PC-9 (cell line): ENCODE measurements around the gene MKKS. TPM values are rescaled to one million over a fixed set of nuclear protein-coding genes. Genes with fewer than 3 reads are reported as not detected.
"Not testable (repeated sequence)": the region's sequence is repeated elsewhere in the genome, so short reads cannot be mapped to it uniquely, and the experiment has no call there.

Experiments
- BruUV-seq: library from RNA; stranded (reverse); fragments of 400-500 nt; replicated peaks from 2 replicates; lab custom pipeline; 2021; lab: Mats Ljungman, UMichigan
- CTCF ChIA-PET: fragments of 300-600 bp; sonication (Branson Sonifier 250); formaldehyde crosslinking; loops from one replicate; lab custom pipeline; 2022; ENCODE audit warnings: antibody characterized with exemption; lab: Charles Lee
- POLR2A ChIA-PET: fragments of 300-600 bp; sonication (Branson Sonifier 250); formaldehyde crosslinking; loops from one replicate; lab custom pipeline; 2022; ENCODE audit warnings: antibody characterized with exemption; ENCODE audit not compliant: unreplicated experiment; lab: Charles Lee
- DNase-seq, 2 experiments: peaks; one replicate each; pipeline versions ENCODE4 v3.0.0 to v3.0.0-alpha.2; 2015 to 2022; ENCODE audit warnings: mixed read lengths in 1 of 2
- H2AFZ ChIP-seq: fragments of 200-600 bp; sonication (generic); 2 replicates; pipeline ENCODE4 v1.8.1; 2017; ENCODE audit warnings: antibody characterized with exemption
- H3F3A ChIP-seq: fragments of 200-600 bp; sonication (generic); 2 replicates; pipeline ENCODE4 v1.8.1; 2017; ENCODE audit warnings: antibody characterized with exemption, mild to moderate bottlenecking, low read depth; ENCODE audit not compliant: insufficient read depth
- H3K27ac ChIP-seq: fragments of 200-600 bp; sonication (generic); 2 replicates; pipeline ENCODE4 v1.6.1; 2016; ENCODE audit warnings: mixed run types
- H3K27me3 ChIP-seq: fragments of 200-600 bp; sonication (generic); 2 replicates; pipeline ENCODE4 v1.6.1; 2016; ENCODE audit warnings: low read depth, mixed run types; ENCODE audit not compliant: insufficient read depth
- H3K36me3 ChIP-seq: fragments of 200-600 bp; sonication (generic); 2 replicates; pipeline ENCODE4 v1.6.1; 2016; ENCODE audit warnings: low read depth, mixed run types
- H3K4me1 ChIP-seq: fragments of 200-600 bp; sonication (generic); replicated peaks from 2 replicates; pipeline ENCODE4 v1.6.1; 2016; ENCODE audit warnings: mixed run types; ENCODE audit not compliant: insufficient read depth
- H3K4me2 ChIP-seq: fragments of 200-600 bp; sonication (generic); 2 replicates; pipeline ENCODE4 v1.6.1; 2017; ENCODE audit warnings: mixed run types
- H3K4me3 ChIP-seq: fragments of 200-600 bp; sonication (generic); 2 replicates; pipeline ENCODE4 v1.6.1; 2016; ENCODE audit warnings: mixed run types
- H3K79me2 ChIP-seq: fragments of 200-600 bp; sonication (generic); 2 replicates; pipeline ENCODE4 v1.6.1; 2017; ENCODE audit warnings: low read depth, mixed run types
- H3K9me2 ChIP-seq: fragments of 200-600 bp; sonication (generic); 2 replicates; pipeline ENCODE4 v1.8.1; 2017; ENCODE audit warnings: mild to moderate bottlenecking; ENCODE audit not compliant: insufficient read depth
- H3K9me3 ChIP-seq: fragments of 200-600 bp; sonication (generic); 2 replicates; pipeline ENCODE4 v1.8.1; 2016; ENCODE audit warnings: low read depth; ENCODE audit not compliant: insufficient read depth
- H4K20me1 ChIP-seq: fragments of 200-600 bp; sonication (generic); 2 replicates; pipeline ENCODE4 v1.8.1; 2017; ENCODE audit not compliant: insufficient read depth
- CTCF ChIP-seq: fragments of 200-600 bp; sonication (generic); conservative IDR thresholded peaks from 2 replicates; pipeline ENCODE4 v1.6.1; 2017; ENCODE audit warnings: mixed run types, antibody characterized with exemption, mild to moderate bottlenecking, moderate library complexity
- EZH2 ChIP-seq: fragments of 200-600 bp; sonication (generic); IDR thresholded peaks from 2 replicates; pipeline ENCODE4 v1.8.0; 2017; ENCODE audit warnings: antibody characterized with exemption, low read depth
- intact Hi-C: fragments of 100-400 bp; cut with micrococcal nuclease; formaldehyde crosslinking; loops from one replicate; pipeline ENCODE4 v1.10.0; 2022; ENCODE audit not compliant: unreplicated experiment
- total RNA-seq: library from RNA; stranded (reverse); gene quantifications from 2 replicates; pipeline ENCODE4 v1.2.3, GENCODE V29; 2021

Gene MKKS
- total RNA-seq, 1 experiment from 2014 or later, result 15.2 TPM

GRCh38 chr20:10419550-10420133 is 14.4 kb downstream of the MKKS start:
- H3K9me2 ChIP-seq, result no peaks in the 10 kb centered on the region
- H3K4me3 ChIP-seq, result no peak overlapping the region
- 0 out of 2 replicates have a peak, but pooled peaks cover 9% of the 10 kb centered on the region for H3F3A ChIP-seq
- H3K9me3 ChIP-seq, result no peaks in the 10 kb centered on the region
- intact Hi-C loops, result loop anchor here (5.0 kb wide), 2 partner anchors 112 to 1038 kb away; no protein-coding TSS in a partner anchor
- peak; percentile 9 to 40 for DNase-seq
- no peak overlapping the region; the same call in 1 of the 2 replicates for H2AFZ ChIP-seq
- H3K4me2 ChIP-seq, result no peak overlapping the region
- peaks cover 36% of the 10 kb centered on the region for H3K79me2 ChIP-seq
- H4K20me1 ChIP-seq, result 0 out of 2 replicates have a peak, but pooled peaks cover 5% of the 10 kb centered on the region
- TF ChIP-seq EZH2 (no peak), CTCF (no peak)
- CTCF ChIA-PET, result no interaction called here
- H3K4me1 ChIP-seq, result peaks cover 36% of the 10 kb centered on the region
- BruUV-seq, result no TSS peak
- H3K27ac ChIP-seq, result peak overlapping the region; percentile 77
- no peaks in the 10 kb centered on the region for H3K27me3 ChIP-seq
- H3K36me3 ChIP-seq, result peaks cover 41% of the 10 kb centered on the region
- POLR2A ChIA-PET, result no interaction called here

- H3K27me3 ChIP-seq, POLR2A ChIA-PET, H2AFZ ChIP-seq, H3K4me3 ChIP-seq, H3F3A ChIP-seq, DNase-seq, H4K20me1 ChIP-seq, BruUV-seq, H3K9me2 ChIP-seq, H3K4me2 ChIP-seq, H3K27ac ChIP-seq, CTCF ChIA-PET, H3K9me3 ChIP-seq: not testable (repeated sequence)
- Histone ChIP-seq H3K36me3 (peaks cover 34% of the 10 kb centered on the region), H3K4me1 (peaks cover 38% of the 10 kb centered on the region), H3K79me2 (peaks cover 25% of the 10 kb centered on the region)
- intact Hi-C loops, result loop anchor here (5.0 kb wide), 2 partner anchors 110 to 1040 kb away; no protein-coding TSS in a partner anchor
These were observed 16.8 kb downstream of the MKKS start for GRCh38 chr20:10417218-10417617.

- H3F3A ChIP-seq, result 0 out of 2 replicates have a peak, but pooled peaks cover 9% of the 10 kb centered on the region
- no TSS peak for BruUV-seq
- no peaks in the 10 kb centered on the region; the same call in 1 of the 2 replicates for H4K20me1 ChIP-seq
- H3K27me3 ChIP-seq, result no peaks in the 10 kb centered on the region
- H3K9me3 ChIP-seq, result no peaks in the 10 kb centered on the region
- H3K4me2 ChIP-seq, result peak overlapping the region; percentile 39
- no peak overlapping the region for H2AFZ ChIP-seq
- DNase-seq, result peak; percentile 55 to 92
- H3K36me3 ChIP-seq, result peaks cover 30% of the 10 kb centered on the region
- H3K79me2 ChIP-seq, result peaks cover 13% of the 10 kb centered on the region; the same call in 1 of the 2 replicates
- ChIA-PET CTCF (interaction anchor here (0.6 kb wide), 1 partner anchor 532 kb away, joined by 3 read pairs; no protein-coding TSS in a partner anchor), POLR2A (interaction anchor here (0.5 kb wide), 1 partner anchor 852 kb away, joined by 10 read pairs; no protein-coding TSS in a partner anchor)
- intact Hi-C loops, result loop anchor here (1.0 to 5.0 kb wide), 3 partner anchors 46 to 1042 kb away; no protein-coding TSS in a partner anchor
- TF ChIP-seq CTCF (no peak), EZH2 (no peak)
- no peaks in the 10 kb centered on the region; the same call in 1 of the 2 replicates for H3K9me2 ChIP-seq
- peak overlapping the region; percentile 41 for H3K27ac ChIP-seq
- peaks cover 32% of the 10 kb centered on the region for H3K4me1 ChIP-seq
- no peak overlapping the region for H3K4me3 ChIP-seq
These were observed 18.9 kb downstream of the MKKS start for GRCh38 chr20:10415013-10415650.
